GM12891 (cell line): ENCODE measurements around the gene CADPS.

ENCODE experiments used
- DNase-seq: peaks from one replicate; pipeline ENCODE4 v3.0.0; 2011; ENCODE audit warnings: low spot score; ENCODE audit not compliant: insufficient read length
- FAIRE-seq: peaks from 2 replicates; lab custom pipeline; 2011; peaks lifted over from hg19 to GRCh38; lab: Jason Lieb, UNC
- PAX5 ChIP-seq: IDR thresholded peaks from 2 replicates; pipeline ENCODE4 v1.6.1; 2011; ENCODE audit warnings: low read length, moderate library complexity, mild to moderate bottlenecking; ENCODE audit not compliant: insufficient read depth, severe bottlenecking
- POLR2A ChIP-seq: IDR thresholded peaks from 2 replicates; pipeline ENCODE4 v1.6.1; 2011; ENCODE audit warnings: low read depth, low read length, control low read depth
- POLR2AphosphoS5 ChIP-seq: IDR thresholded peaks from 2 replicates; pipeline ENCODE4 v1.6.1; 2011; ENCODE audit warnings: low read depth, low read length, control low read depth
- POU2F2 ChIP-seq: IDR thresholded peaks from 2 replicates; pipeline ENCODE4 v1.6.1; 2011; ENCODE audit warnings: low read depth, mild to moderate bottlenecking, control low read depth, low read length, moderate library complexity
- SPI1 ChIP-seq: IDR thresholded peaks from 2 replicates; pipeline ENCODE4 v1.6.1; 2011; ENCODE audit warnings: low read depth, low read length, control low read depth
- TAF1 ChIP-seq: IDR thresholded peaks from 2 replicates; pipeline ENCODE4 v1.6.1; 2011; ENCODE audit warnings: low read depth, low read length, control low read depth

The CADPS gene

GRCh38 chr3:62708638-62709373 lies 166.4 kb downstream of the CADPS start:
- FAIRE-seq (no peak), DNase-seq (no peak)
- TF ChIP-seq POU2F2 (no peak), TAF1 (no peak), POLR2A (no peak), PAX5 (no peak), SPI1 (no peak), POLR2AphosphoS5 (no peak)

- no peak for TF ChIP-seq PAX5
- DNase-seq: no peak
- no peak for FAIRE-seq
These were observed 169.5 kb downstream of the CADPS start for GRCh38 chr3:62705721-62706120.

- FAIRE-seq (no peak), DNase-seq (no peak)
- no peak for TF ChIP-seq POLR2A
These were observed 171.6 kb downstream of the CADPS start for GRCh38 chr3:62703451-62704167.

GRCh38 chr3:62700357-62700756 lies 174.9 kb downstream of the CADPS start:
- FAIRE-seq (no peak), DNase-seq (no peak)
- TF ChIP-seq POLR2A: no peak
- TF ChIP-seq SPI1: no peak
- TF ChIP-seq TAF1: no peak
- TF ChIP-seq POU2F2: no peak
- no peak for TF ChIP-seq PAX5
- TF ChIP-seq POLR2AphosphoS5: no peak

GRCh38 chr3:62699728-62700127 lies 175.5 kb downstream of the CADPS start:
- FAIRE-seq (no peak), DNase-seq (no peak)
- TF ChIP-seq POU2F2 (no peak), PAX5 (no peak), SPI1 (no peak), POLR2AphosphoS5 (no peak), TAF1 (no peak), POLR2A (no peak)

GRCh38 chr3:62696011-62696410 lies 179.2 kb downstream of the CADPS start:
- TF ChIP-seq POLR2A (no peak), TAF1 (no peak), SPI1 (no peak), POU2F2 (no peak), POLR2AphosphoS5 (no peak), PAX5 (no peak)
- FAIRE-seq (no peak), DNase-seq (no peak)

- no peak for TF ChIP-seq PAX5
- TF ChIP-seq POLR2AphosphoS5: no peak
- TF ChIP-seq TAF1: no peak
- TF ChIP-seq SPI1: no peak
- FAIRE-seq (no peak), DNase-seq (no peak)
These were observed 186.4 kb downstream of the CADPS start for GRCh38 chr3:62688812-62689211.

- TF ChIP-seq POLR2AphosphoS5 (no peak), PAX5 (no peak), POU2F2 (no peak), SPI1 (no peak), POLR2A (no peak), TAF1 (no peak)
- DNase-seq (no peak), FAIRE-seq (no peak)
These were observed 187.2 kb downstream of the CADPS start for GRCh38 chr3:62688050-62688449.

GRCh38 chr3:62686503-62687294 lies 188.5 kb downstream of the CADPS start:
- FAIRE-seq (no peak), DNase-seq (no peak)
- TF ChIP-seq PAX5: no peak
- no peak for TF ChIP-seq TAF1
- no peak for TF ChIP-seq POU2F2
- TF ChIP-seq POLR2A: no peak

- TF ChIP-seq POLR2AphosphoS5 (no peak), POLR2A (no peak), POU2F2 (no peak), PAX5 (no peak), SPI1 (no peak), TAF1 (no peak)
- FAIRE-seq (no peak), DNase-seq (no peak)
These were observed 192.4 kb downstream of the CADPS start for GRCh38 chr3:62682826-62683225.
